HepG2 (cell line): ENCODE measurements around the gene FBXO9. TPM values are rescaled to one million over a fixed set of nuclear protein-coding genes. Genes with fewer than 3 reads are reported as not detected.

Experiments
- AKAP8 ChIP-seq: sonication (generic); formaldehyde crosslinking; IDR thresholded peaks from 2 replicates; pipeline ENCODE4 v1.5.1; 2020; ENCODE audit warnings: mild to moderate bottlenecking, missing genetic modification reagents
- CEBPZ ChIP-seq: IDR thresholded peaks from 2 replicates; pipeline ENCODE4 v1.6.1; 2012; ENCODE audit warnings: low read length, improper control_type of control experiment
- FIP1L1 ChIP-seq: fragments of 200-400 bp; formaldehyde crosslinking; IDR thresholded peaks from 2 replicates; pipeline ENCODE4 v1.6.1; 2018; ENCODE audit warnings: low read depth, mild to moderate bottlenecking, low read length, moderate library complexity, borderline replicate concordance; ENCODE audit not compliant: insufficient read depth
- GPBP1L1 ChIP-seq: sonication (generic); formaldehyde crosslinking; IDR thresholded peaks from 2 replicates; pipeline ENCODE4 v1.5.0; 2020; ENCODE audit warnings: mild to moderate bottlenecking, missing genetic modification reagents
- HOXD1 ChIP-seq: sonication (generic); formaldehyde crosslinking; IDR thresholded peaks from 2 replicates; pipeline ENCODE4 v1.5.0; 2020; ENCODE audit warnings: missing genetic modification reagents
- IKZF1 ChIP-seq: fragments of 450-650 bp; IDR thresholded peaks from 2 replicates; pipeline ENCODE4 v1.7.1; 2016
- NCOR1 ChIP-seq: fragments of 200-600 bp; sonication (generic); IDR thresholded peaks from 2 replicates; pipeline ENCODE4 v1.7.0; 2017; ENCODE audit warnings: antibody characterized with exemption, low read length, borderline replicate concordance
- YEATS4 ChIP-seq: sonication (generic); formaldehyde crosslinking; IDR thresholded peaks from 2 replicates; pipeline ENCODE4 v1.4.0; 2020; ENCODE audit warnings: missing genetic modification reagents, borderline replicate concordance
- YY1 ChIP-seq: IDR thresholded peaks from 2 replicates; pipeline ENCODE4 v1.6.1; 2011; ENCODE audit warnings: low read length, low read depth, moderate library complexity, mild to moderate bottlenecking; ENCODE audit not compliant: insufficient read depth, insufficient replicate concordance
- ZKSCAN5 ChIP-seq: sonication (generic); formaldehyde crosslinking; IDR thresholded peaks from 2 replicates; pipeline ENCODE4 v1.5.1; 2020; ENCODE audit warnings: mild to moderate bottlenecking, missing genetic modification reagents
- ZNF382 ChIP-seq: sonication (generic); formaldehyde crosslinking; IDR thresholded peaks from 2 replicates; pipeline ENCODE4 v1.5.0; 2020; ENCODE audit warnings: missing genetic modification reagents, mild to moderate bottlenecking, borderline replicate concordance
- ZNF543 ChIP-seq: sonication (generic); formaldehyde crosslinking; IDR thresholded peaks from 2 replicates; pipeline ENCODE4 v1.4.0; 2020; ENCODE audit warnings: mild to moderate bottlenecking, missing genetic modification reagents
- ZNF747 ChIP-seq: sonication (generic); formaldehyde crosslinking; IDR thresholded peaks from 2 replicates; pipeline ENCODE4 v1.8.1; 2023; ENCODE audit warnings: missing genetic modification reagents, mild to moderate bottlenecking, borderline replicate concordance
- ZNF75D ChIP-seq: sonication (generic); formaldehyde crosslinking; IDR thresholded peaks from 2 replicates; pipeline ENCODE4 v1.8.1; 2023; ENCODE audit warnings: missing genetic modification reagents, mild to moderate bottlenecking, borderline replicate concordance
- ZNF772 ChIP-seq: sonication (generic); formaldehyde crosslinking; IDR thresholded peaks from 2 replicates; pipeline ENCODE4 v1.5.0; 2020; ENCODE audit warnings: mild to moderate bottlenecking, missing genetic modification reagents
- ZNF790 ChIP-seq: sonication (generic); formaldehyde crosslinking; IDR thresholded peaks from 2 replicates; pipeline ENCODE4 v1.8.0; 2022; ENCODE audit warnings: missing genetic modification reagents, mild to moderate bottlenecking, borderline replicate concordance
- ZNF878 ChIP-seq: sonication (generic); formaldehyde crosslinking; IDR thresholded peaks from 2 replicates; pipeline ENCODE4 v1.8.1; 2023; ENCODE audit warnings: mild to moderate bottlenecking, missing genetic modification reagents, moderate library complexity
- polyA plus RNA-seq, 8 experiments: library from polyadenylated mRNA; depleted of rRNA in 3 of 8; stranded (reverse) in 7 of 8; unstranded in 1 of 8; fragments of >200 nt; fragmentation: Illumina TruSeq in 4 of 8; extraction: Trizol in 4 of 8; gene quantifications; 2 replicates each; pipeline versions ENCODE4 v1.2.1 to v1.2.3, GENCODE V29; 2011 to 2016; ENCODE audit warnings: low read depth in 4 of 8, missing spikeins in 1 of 8, mixed read lengths in 1 of 8; ENCODE audit not compliant: insufficient read depth in 1 of 8
- total RNA-seq, 5 experiments: library from RNA; depleted of rRNA; stranded (reverse); fragments of >200 nt; fragmentation: Illumina TruSeq; extraction: Trizol; gene quantifications; 2 replicates each; pipeline ENCODE4 v1.2.3, GENCODE V29; 2016; ENCODE audit warnings: low read depth in 1 of 5
- TF ChIP-seq, protein P1 (sequence below): sonication (generic); formaldehyde crosslinking; IDR thresholded peaks from 2 replicates; pipeline ENCODE4 v1.5.1; 2020; ENCODE audit warnings: mild to moderate bottlenecking, missing genetic modification reagents
- TF ChIP-seq, protein P2 (sequence below): IDR thresholded peaks from 2 replicates; pipeline ENCODE4 v1.4.0; 2020; ENCODE audit warnings: mild to moderate bottlenecking, missing genetic modification reagents

Gene FBXO9
- total and polyA plus RNA-seq, 2 of the 13 experiments (the other 11 are each of a cell fraction or from before 2014, with no cell fraction given) = 64.3 to 98.4 TPM

- no peak for TF ChIP-seq FIP1L1
- no peak for TF ChIP-seq ZNF382 (CRISPR knock-in tag)
- TF ChIP-seq ZNF747 (CRISPR knock-in tag) = 0 out of 2 replicates have a peak, but pooled peaks have one; percentile 42
- no peak for TF ChIP-seq ZNF543 (CRISPR knock-in tag)
- TF ChIP-seq CEBPZ = no peak
- TF ChIP-seq ZNF790 (CRISPR knock-in tag) = no peak
- no peak for TF ChIP-seq AKAP8 (CRISPR knock-in tag)
- TF ChIP-seq, protein P1, sequence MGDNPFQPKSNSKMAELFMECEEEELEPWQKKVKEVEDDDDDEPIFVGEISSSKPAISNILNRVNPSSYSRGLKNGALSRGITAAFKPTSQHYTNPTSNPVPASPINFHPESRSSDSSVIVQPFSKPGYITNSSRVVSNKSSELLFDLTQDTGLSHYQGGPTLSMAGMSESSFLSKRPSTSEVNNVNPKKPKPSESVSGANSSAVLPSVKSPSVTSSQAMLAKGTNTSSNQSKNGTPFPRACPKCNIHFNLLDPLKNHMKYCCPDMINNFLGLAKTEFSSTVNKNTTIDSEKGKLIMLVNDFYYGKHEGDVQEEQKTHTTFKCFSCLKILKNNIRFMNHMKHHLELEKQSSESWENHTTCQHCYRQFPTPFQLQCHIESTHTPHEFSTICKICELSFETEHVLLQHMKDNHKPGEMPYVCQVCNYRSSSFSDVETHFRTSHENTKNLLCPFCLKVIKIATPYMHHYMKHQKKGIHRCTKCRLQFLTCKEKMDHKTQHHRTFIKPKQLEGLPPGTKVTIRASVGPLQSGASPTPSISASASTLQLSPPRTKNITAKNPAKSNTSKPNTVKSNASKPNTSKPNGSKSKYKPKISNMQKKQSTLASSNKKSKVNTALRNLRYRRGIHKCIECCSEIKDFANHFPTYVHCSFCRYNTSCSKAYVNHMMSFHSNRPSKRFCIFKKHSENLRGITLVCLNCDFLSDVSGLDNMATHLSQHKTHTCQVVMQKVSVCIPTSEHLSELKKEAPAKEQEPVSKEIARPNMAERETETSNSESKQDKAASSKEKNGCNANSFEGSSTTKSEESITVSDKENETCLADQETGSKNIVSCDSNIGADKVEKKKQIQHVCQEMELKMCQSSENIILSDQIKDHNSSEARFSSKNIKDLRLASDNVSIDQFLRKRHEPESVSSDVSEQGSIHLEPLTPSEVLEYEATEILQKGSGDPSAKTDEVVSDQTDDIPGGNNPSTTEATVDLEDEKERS (CRISPR knock-in tag) = no peak
- TF ChIP-seq YEATS4 = 0 out of 2 replicates have a peak, but pooled peaks have one; percentile 18
- TF ChIP-seq ZNF772 = no peak
- TF ChIP-seq YY1 = no peak
- TF ChIP-seq ZNF878 = no peak; the same call in 1 of the 2 replicates
- TF ChIP-seq, protein P2, sequence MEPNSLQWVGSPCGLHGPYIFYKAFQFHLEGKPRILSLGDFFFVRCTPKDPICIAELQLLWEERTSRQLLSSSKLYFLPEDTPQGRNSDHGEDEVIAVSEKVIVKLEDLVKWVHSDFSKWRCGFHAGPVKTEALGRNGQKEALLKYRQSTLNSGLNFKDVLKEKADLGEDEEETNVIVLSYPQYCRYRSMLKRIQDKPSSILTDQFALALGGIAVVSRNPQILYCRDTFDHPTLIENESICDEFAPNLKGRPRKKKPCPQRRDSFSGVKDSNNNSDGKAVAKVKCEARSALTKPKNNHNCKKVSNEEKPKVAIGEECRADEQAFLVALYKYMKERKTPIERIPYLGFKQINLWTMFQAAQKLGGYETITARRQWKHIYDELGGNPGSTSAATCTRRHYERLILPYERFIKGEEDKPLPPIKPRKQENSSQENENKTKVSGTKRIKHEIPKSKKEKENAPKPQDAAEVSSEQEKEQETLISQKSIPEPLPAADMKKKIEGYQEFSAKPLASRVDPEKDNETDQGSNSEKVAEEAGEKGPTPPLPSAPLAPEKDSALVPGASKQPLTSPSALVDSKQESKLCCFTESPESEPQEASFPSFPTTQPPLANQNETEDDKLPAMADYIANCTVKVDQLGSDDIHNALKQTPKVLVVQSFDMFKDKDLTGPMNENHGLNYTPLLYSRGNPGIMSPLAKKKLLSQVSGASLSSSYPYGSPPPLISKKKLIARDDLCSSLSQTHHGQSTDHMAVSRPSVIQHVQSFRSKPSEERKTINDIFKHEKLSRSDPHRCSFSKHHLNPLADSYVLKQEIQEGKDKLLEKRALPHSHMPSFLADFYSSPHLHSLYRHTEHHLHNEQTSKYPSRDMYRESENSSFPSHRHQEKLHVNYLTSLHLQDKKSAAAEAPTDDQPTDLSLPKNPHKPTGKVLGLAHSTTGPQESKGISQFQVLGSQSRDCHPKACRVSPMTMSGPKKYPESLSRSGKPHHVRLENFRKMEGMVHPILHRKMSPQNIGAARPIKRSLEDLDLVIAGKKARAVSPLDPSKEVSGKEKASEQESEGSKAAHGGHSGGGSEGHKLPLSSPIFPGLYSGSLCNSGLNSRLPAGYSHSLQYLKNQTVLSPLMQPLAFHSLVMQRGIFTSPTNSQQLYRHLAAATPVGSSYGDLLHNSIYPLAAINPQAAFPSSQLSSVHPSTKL (CRISPR knock-in tag) = peak; percentile 83
- TF ChIP-seq NCOR1 = peak; percentile 21; the same call in 1 of the 2 replicates
- no peak for TF ChIP-seq ZKSCAN5 (CRISPR knock-in tag)
- TF ChIP-seq ZNF75D (CRISPR knock-in tag) = no peak
- TF ChIP-seq HOXD1 (CRISPR knock-in tag) = no peak
- TF ChIP-seq IKZF1 = no peak
- TF ChIP-seq GPBP1L1 (CRISPR knock-in tag) = no peak
Measured at GRCh38 chr6:53054532-53054931, 10.7 kb upstream of the FBXO9 start (continued).
